Subcutaneous adipose tissue (tissue), 4 donors: ENCODE measurements around the gene ATG4B. TPM values are rescaled to one million over a fixed set of nuclear protein-coding genes. Genes with fewer than 3 reads are reported as not detected.

Source experiments
- total RNA-seq, 4 donors: library from RNA; depleted of rRNA; stranded (reverse); fragments of >200 nt; gene quantifications; one replicate each; pipeline ENCODE4 v1.1.0, GENCODE V29; 2016
- TF ChIP-seq, protein P1 (sequence below): fragments of 450-650 bp; IDR thresholded peaks from one replicate; pipeline ENCODE4 v1.5.1; 2016; ENCODE audit warnings: low read depth, mild to moderate bottlenecking, control low read depth, antibody characterized with exemption, moderate library complexity

ATG4B gene
- total RNA-seq, 4 donors from 2014 or later: 32.3 to 103 (median 47.7) TPM

- TF ChIP-seq, protein P1, sequence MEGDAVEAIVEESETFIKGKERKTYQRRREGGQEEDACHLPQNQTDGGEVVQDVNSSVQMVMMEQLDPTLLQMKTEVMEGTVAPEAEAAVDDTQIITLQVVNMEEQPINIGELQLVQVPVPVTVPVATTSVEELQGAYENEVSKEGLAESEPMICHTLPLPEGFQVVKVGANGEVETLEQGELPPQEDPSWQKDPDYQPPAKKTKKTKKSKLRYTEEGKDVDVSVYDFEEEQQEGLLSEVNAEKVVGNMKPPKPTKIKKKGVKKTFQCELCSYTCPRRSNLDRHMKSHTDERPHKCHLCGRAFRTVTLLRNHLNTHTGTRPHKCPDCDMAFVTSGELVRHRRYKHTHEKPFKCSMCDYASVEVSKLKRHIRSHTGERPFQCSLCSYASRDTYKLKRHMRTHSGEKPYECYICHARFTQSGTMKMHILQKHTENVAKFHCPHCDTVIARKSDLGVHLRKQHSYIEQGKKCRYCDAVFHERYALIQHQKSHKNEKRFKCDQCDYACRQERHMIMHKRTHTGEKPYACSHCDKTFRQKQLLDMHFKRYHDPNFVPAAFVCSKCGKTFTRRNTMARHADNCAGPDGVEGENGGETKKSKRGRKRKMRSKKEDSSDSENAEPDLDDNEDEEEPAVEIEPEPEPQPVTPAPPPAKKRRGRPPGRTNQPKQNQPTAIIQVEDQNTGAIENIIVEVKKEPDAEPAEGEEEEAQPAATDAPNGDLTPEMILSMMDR: no peak
These were observed 41.5 kb downstream of the ATG4B start for GRCh38 chr2:241678784-241679540.

GRCh38 chr2:241680044-241680443 is 42.6 kb downstream of the ATG4B start:
- TF ChIP-seq, protein P1: no peak

DNA sequence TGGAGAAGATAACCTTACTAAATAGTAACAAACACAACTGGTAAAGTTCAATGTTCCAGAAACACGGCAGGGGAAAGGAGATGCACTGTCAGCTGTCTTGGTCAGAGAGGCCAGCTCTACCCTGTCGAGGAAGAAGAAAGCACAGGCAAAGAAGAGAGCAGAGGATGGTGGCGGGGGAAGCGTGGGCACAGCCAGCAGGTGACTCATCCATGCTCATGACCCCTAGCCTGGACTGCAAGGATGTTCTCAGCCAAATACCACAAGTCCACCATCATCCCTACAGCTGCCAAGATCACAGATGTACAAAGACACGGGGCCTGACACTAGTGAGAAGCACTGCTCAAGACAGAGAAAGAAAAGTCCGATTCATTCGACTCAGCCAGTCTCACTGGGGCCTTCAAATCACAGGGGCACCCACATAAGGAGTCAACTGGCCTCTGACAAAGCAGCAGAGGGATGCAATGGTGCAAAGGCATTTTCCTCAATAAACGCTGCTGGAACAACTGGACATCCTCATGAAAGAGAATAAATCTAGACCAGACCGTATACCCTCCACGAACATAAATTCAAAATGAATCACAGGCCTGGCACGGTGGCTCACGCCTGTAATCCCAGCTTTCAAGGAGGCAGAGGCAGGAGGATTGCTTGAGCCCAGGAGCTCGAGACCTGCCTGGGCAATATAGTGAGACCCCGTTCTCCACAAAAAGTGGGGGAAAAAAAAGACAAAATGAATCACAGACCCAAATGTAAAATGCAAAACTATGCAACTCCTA is 43.5 kb downstream of the ATG4B start:
- TF ChIP-seq, protein P1: no peak

GRCh38 chr2:241686324-241686649 is 48.8 kb downstream of the ATG4B start:
- TF ChIP-seq, protein P1: no peak

- TF ChIP-seq, protein P1: no peak
These were observed 49.3 kb downstream of the ATG4B start, which contains the start of gene DTYMK for GRCh38 chr2:241686650-241687425. DTYMK (minus strand) TSS chr2:241686815; CDS start chr2:241686783, 32 bp downstream.

- TF ChIP-seq, protein P1: no peak
These were observed 51.8 kb downstream of the ATG4B start for GRCh38 chr2:241689306-241689705.
